Activated CD4-positive, alpha-beta T cell treated with anti-CD3 and anti-CD28 coated beads for 48 hours (primary cell): ENCODE results near the gene MAN2B2.
A peak's percentile ranks its signal among the peaks of the same experiment; 100 is the strongest.
"Not testable (repeated sequence)": the region's sequence is repeated elsewhere in the genome, so short reads cannot be mapped to it uniquely, and the experiment has no call there.

Source experiments
- DNase-seq: peaks from one replicate; pipeline ENCODE4 v3.0.0-alpha.2; 2020

MAN2B2 gene

DNA sequence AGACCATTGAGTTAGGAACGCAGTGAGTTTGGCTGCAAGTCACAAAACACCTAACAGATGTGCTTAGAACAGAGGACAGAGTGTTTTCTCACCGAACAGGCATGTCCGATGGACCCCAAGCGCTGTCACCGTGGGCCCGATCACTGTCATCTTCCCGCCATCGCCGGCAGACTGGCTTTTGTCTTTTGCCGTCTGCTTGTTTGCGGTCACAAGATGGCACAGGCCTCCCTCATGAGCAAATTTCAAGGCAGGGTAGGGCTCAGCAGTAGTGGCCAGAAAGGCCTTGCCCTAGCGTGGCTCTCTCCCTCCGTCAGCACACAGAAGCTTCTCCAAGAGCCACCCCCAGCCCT, 44.1 kb downstream of the MAN2B2 start:
- no peak for DNase-seq

DNA sequence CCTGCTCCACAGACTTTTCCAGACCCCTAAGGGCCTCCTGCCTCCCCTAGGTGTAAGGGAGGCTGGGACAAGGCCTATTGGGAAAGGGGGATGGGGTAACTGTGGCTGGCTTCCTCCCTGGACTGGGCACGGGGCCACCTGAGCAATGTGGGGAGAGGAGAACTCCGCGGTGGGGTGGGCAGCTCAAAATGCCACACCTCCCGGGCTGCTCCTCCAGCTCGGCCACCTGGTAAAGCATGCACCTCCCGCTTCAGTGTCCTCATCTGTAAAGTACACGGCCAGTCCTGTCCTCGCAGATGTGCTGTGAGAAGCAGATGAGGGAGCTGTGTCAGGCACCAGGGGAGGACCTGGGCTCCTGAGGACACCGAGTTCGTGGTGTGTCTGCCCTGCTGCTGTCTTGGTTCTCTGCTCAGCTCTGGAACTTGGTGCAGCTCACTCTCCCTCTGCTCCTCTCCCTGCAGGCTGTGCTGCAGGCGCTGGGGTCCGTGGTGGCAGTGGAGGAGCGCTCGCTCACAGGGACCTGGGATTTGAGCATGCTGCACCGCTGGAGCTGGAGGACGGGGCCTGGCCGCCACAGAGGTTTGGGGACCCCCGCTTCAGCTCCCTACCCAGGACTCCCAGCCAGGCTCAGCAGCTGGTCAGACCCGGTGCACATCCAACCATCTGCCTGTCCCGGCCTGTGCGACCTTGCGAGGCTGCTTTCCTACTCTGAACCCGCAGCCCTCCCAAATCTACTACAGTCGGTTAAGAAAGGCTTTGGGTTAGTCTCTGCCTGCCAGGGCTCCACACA, 44.7 kb downstream of the MAN2B2 start:
- no peak for DNase-seq

DNA sequence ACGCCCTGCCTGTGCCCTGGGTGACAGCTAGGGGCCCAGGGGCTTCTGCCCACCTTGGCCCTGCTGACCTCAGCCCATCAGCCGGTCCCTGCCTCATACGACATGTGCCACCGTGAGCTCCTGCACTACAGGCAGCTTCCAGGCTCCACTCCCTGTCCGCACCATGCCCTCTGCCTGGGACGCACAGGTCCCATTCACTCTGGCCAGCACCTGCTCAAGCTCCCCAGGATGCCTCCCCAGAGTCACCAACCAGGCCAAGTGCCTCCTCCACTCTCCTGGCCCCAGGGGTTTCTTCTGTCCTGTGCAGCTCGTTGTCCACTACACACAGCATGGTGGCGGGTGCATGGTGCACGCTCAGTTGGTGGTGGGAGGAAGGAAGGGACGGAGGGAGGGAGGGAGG, 45.3 kb downstream of the MAN2B2 start:
- DNase-seq, result no peak

DNA sequence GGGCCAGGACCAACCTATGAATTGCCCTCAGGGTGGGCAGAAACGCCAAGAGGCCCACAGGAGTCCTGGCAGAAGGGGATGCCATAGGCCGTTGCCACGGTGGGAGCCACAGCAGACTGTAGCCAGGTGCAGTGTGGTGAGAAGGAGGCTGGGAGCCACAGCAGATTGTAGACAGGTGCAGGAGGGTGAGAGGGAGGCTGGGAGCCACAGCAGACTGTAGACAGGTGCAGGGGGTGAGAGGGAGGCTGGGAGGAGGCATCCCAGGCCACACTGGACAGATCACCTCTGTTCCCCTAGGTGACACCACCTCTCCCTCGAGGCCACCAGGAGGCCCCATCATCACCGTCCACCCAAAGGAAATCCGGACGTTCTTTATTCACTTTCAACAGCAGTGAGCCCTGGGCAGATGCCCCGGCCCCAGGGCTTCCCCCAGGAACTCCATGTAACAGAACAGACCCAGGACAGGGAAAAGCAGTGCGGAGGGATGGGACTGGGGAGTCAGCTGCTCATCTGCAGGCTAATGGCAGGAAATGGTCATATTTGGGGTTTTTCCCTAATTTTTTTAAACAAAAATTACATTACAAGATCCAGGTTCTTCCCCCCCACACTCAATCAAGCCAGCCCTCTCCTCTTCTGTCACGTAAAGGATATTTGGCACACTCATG, 46.0 kb downstream of the MAN2B2 start:
- no peak for DNase-seq

DNA sequence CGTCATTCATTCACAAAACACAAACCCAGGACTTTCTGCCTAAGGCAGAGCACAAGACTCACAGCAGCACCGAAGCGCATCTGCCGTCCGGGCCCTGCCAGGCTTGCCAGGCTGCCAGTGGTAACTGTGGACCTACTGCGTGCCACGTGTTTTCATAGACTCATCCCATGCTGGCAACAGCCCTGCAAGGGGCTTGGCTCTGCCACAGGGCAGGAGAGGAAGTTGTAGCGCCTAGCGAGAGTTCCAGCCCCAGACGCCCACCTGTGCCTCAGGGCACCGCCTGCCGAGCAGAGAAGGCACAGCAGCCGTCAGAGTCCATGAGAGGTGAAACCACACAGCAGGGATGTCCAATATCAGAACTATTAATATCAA, 46.6 kb downstream of the MAN2B2 start:
- no peak for DNase-seq

DNA sequence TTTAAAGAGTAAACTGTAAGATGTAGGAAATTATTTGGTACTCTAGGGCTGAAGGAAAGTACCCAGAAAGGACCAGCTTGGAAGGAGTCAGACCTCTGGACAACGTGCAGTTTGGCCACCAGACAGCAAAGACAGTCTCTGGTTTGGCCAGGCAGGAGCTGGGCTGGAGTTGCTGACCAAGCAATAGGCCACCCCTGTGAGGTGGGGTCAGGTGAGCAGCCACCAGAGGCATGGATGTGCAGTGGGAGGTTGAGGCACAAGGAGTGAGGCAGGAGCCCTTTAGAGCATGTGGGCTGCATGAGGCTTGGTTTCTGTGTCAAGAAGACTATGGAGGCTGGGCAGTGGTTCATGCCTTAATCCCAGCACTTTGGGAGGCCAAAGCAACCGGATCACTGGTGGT, 47.8 kb downstream of the MAN2B2 start:
- DNase-seq, result no peak

DNA sequence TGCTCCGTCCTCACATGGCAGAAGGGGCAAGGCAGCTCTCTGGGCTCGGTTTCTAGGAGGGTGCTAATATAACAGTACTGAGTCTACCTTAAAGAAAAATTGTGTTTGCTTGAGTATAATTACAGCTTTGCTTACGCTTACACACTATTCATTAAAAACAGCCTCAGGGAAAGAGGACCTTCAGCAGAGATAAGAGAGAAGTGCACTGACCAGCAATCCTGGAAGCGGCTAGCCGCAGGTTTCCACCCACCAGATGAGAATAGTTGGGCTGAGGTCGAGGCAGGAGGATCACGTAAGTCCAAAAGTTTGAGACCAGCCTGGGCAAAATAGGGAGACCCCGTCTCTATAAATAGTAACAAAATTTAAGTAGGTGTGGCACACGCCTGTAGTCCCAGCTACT, 50.3 kb downstream of the MAN2B2 start:
- no peak for DNase-seq

DNA sequence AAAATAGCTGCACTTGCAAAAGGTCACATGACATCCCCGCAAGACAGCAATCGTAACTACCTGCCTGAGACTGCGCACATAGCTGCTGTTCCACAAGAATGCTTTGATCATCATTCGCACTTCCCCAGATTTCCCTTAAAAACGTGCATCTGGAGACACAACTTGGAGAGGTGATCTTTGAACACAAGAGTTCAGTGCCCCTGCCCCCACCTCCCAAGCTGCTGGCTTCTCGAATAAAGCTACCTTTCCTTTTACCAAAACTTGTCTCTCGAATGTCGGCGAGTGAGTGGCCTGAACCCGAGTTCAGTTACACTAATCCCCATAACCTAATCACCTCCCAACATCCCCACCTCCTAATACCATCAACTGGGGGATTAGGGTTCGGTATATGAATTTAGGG, 51.1 kb downstream of the MAN2B2 start:
- DNase-seq, result no peak

DNA sequence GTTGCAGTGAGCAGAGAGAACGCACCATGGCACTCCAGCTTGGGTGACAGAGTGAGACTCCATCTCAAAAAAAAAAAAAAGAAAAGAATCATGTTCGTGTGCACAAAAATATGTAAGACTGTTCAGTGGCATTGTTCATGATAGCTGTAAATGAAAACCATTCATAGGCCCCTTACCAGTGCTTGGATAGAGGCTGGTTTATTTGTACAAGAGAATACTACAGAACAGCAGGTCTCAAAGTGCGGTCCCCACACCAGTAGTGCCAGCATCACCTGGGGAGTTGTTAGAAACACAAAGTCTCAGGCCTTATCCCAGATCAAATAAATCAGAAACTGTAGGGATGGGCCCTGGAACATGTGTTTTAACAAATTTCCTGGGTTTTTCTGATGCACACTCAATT, 52.8 kb downstream of the MAN2B2 start:
- DNase-seq, result no peak

DNA sequence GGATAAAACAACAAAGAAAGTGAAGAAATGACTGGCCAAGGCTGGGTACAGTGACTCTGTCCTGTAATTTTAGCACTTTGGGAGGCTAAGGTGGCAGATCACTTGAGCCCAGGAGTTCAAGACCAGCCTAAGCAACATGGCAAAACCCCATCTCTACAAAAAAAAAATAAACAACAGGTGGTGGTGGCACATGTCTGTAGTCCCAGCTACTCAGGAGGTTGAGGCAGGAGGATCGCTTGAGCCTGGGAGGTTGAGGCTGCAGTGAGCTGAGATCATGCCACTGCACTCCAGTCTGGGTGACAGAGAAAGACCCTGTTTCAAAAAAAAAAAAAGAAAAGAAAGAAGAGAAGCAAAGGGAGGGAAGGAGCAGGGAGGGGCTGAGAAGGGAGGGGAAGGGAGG, 53.5 kb downstream of the MAN2B2 start:
- DNase-seq, result not testable (repeated sequence)

DNA sequence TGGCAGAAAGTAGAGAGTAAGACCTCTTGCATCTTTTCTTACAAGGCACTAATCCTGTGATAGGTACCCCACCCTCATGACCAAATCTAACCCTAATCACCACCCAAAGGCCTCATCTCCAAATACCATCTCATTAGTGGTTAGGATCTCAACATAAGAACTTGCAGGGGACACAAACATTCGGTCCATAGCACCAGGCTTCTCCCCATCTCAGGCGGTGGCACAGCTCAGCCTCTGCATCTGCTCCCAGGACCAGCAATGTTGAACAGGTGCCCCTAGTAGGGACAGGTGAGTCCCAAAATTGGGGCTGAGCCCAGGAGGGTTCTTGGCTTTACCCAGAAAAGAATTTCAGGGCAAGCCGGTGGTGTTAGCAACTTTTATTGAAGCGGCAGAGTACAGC, 57.1 kb downstream of the MAN2B2 start:
- no peak for DNase-seq

DNA sequence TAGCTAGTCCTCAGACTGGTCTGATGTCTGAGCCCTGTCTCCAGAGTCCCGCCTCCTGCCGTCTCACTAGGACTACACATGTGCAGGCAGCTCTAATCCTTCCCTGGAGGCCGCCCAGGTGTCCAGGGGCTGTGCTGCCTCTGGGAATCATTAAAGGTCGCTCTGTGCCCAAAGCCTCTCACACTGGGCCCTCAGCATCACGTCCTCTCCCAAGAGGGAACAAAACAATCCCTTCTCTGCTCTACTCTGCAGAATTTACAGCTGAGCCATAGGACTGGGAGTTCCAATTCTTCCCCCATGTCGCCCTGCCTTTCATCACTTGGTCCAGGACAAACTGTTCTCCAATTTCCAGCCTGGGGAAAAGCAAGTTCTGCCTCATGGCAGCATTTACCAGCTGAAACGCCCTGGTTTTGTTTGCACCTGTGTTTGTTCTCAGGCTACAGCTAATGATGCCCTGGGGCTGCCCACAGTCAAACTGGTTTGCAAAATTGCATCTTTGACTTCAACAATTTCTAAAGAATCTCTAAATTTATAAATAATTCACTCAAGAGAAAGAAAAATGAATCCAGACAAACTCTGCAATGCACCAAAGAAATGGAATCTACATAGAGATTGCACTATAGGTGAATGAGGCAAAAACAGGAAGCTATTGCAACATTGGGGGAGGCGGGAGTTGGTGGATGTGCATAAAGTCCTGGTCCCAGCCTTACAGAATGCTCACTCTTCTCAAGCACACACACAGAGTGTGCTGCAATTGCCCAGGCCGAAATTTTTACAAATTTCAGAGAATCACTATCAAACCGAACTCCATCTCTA, 58.3 kb downstream of the MAN2B2 start:
- DNase-seq, result no peak

DNA sequence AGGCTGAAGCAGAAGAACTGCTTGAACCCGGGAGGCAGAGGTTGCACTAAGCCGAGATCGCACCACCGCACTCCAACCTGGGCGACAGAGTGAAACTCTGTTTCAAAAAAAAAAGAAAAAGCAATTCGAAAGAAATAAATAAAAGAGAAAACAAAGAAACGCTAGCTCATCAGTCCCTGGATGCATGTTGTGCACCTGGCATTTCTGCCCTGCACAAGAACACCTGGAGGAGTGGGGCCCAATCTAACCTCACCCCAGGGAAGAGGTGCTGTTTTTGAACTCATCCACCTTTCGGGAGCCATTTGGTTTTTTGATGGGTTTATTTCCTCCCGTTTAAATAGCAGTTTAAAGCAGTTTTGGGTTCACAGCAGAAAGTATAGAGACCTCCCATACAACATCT, 59.8 kb downstream of the MAN2B2 start:
- no peak for DNase-seq

DNA sequence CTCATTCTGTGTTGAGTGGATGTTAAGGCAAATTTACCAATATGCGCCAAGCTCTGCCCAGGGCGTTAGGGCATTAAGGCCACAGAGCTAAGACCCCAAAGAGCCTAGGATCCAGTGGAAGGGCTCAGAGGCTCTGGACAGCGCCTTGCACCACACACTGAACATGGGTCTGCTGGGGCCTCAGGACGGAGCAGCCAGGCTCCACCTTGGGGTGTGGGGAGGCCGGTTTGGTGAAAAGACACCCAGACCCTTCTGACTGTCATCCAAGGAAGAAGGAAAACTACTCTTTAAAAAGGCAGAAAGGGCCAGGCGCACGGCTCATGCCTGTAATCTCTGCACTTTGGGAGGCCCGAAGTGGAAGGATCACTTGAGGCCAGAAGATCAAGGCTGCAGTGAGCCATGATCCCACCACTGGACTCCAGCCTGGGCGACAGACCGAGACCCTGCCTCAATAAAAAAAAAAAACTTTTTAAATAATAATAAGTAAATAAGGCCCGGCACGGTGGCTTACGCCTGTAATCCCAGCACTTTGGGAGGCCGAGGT, 64.2 kb downstream of the MAN2B2 start:
- DNase-seq, result no peak

DNA sequence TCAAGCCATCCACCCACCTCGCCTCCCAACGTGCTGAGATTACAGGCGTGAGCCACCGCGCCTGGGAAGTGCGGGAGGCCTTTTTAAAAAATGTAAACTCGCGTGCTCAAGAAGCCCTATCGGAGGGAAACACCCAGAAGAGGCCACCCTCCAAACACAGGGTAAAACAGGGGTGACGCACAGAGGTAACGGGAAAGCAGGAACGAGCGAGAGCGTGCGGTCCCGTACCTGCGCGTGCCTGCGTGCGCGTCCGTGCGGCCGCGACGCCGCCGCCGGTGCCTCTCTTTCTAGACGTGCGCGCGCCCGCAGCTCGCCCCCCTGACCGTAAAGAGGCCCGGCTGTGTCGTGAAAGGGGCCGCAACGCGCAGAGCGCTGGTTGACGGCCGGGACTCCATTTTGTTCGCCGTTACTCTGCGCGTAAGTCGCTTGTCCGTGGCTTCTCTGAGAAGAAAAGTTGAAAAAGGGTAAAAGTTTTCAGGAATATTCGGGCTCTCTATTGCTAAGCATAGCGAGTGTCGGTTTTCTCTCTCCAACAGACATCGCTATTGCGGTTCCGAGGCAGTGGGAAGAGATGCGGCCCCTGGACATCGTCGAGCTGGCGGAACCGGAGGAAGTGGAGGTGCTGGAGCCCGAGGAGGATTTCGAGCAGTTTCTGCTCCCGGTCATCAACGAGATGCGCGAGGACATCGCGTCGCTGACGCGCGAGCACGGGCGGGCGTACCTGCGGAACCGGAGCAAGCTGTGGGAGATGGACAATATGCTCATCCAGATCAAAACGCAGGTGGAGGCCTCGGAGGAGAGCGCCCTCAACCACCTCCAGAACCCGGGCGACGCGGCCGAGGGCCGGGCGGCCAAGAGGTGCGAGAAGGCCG, 65.5 kb downstream of the MAN2B2 start, which contains the start of gene MRFAP1:
MRFAP1 (plus strand) TSS at position 394 of the 872 bp plus-strand sequence; CDS start at position 572, 178 bp downstream.
- DNase-seq, result peak; percentile 95

DNA sequence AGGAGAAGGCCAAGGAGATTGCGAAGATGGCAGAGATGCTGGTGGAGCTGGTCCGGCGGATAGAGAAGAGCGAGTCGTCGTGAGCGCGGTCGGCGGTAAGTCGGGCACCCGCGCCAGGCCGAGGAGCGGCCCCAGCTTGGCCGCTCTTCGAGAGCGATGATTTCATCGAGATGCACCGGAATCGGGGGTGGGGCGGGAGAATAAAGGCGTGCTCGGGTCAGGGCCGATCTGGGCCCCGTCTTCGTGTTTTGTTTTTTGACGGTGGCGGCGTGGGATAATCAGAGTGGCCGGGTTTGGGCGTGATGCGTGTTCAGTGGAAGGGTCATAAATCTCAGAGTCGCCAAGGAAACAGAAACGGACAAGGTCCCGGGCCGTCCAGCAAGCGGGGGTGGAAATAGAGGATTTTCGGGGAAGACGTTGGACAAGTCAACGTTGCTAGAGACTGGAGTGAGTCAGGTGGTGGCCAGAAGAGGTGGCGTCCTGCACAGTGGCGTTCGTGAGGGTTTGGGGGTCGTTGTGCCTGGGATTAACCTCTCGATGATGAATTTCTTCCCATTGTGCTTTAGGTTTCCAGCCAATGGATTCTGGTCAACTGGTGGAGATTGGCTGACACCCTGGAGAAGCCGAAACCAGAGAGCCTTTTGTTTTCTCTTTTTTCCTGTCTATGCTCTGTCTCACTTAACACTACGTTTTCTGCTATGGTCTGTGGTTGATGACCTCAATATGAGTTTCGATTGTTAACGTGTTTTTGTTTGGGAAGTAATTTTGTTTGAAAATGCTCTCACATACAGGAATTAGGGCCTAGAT, 66.4 kb downstream of the MAN2B2 start:
- DNase-seq, result peak; percentile 62

DNA sequence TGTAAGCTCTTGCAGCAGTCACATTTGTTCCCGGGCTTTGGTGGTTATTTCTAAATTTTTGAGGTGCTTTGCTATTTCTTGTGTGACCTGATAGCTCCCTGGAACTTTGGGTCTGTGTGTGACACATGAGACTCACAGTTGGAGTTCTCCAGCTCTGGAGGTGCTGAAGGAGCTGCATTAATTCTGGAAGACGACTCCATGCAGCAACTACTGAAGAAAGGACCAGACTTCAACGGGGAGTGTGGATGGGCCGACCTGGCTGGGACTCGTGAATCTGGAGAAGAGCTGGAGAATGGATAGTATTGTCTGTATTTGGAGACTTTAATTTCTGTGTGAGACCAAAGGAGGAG, 67.0 kb downstream of the MAN2B2 start:
- no peak for DNase-seq

DNA sequence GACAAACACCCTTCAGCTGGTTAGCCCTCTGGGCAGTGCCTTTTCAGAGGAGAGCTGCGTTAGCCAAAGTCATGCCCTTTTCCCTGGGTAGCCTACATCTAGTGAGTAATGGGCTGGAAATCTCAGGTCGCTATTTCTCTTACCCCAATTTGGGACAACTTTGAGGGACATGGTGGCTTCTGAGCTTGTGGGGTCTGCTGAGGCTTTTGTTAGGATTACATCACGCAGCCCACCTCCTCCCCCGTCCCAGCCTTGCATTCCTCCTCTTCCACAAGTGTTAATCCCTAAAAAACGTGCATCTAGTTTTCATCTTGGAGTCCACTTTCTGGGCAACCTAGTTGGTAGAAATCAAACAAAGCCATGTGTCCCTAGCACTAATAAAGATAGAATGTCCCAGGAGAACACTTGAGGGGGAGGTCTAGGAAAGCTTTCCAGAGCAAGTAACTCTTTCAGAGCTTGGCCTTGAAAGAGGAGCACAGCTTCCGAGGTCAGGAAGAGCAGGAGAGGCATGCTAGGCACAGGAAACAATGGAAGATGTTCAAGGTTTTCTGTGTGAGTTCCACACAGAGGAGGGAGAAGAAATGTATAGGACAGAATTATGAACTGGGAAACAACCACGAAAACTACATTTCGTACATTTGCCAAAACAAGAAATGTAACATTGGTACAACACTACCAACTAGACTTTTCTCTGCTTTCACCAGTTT, 68.3 kb downstream of the MAN2B2 start:
- no peak for DNase-seq

DNA sequence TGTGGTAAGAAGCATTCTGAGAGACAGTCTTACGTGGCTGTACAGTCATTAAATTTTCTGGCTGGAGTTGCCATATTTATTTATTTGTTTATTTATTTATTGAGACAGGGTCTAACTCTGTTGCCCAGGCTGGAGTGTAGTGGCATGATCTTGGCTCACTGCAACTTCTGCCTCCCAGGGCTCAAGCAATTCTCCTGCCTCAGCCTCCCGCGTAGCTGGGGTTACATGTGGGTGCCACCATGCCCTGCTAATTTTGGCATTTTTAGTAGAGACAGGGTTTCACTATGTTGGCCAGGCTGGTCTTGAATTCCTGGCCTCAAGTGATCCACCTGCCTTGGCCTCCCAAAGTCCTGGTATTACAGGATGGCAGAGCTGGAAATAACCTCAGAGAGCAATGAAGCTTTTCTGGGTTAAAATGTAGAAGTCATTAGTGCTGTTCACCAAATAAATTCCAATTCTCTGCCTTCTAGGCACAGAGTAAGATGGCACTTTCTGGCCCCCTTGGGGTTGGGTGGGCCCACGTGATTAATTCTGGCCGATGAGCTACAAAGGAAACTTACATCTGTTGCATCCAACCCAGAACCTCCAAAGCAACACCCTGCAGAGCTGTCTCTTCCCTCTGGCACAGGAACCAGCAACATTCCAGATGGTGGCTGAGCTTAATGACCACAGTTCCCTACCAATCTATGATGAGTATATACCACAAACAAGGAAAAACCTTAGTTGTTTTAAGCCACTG, 70.0 kb downstream of the MAN2B2 start:
- DNase-seq, result no peak

DNA sequence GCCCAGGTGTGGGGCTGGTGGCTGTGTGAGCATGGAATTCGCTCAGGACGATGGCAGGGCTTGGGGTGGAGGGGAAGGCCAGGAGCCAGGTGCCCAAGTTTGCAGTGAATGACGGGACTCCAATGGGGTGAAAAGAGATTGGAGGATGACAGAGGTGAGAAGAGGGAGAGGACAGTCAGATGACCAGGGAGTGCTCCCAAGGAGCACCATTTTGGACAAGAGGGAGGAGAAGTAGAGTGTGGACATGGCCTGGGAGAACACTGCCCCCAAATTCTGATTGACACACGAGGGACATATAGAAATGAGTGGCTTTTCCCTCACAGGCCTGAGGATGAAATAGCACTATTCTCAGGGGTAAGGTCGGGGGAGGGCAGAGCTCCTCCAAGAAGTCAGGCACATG, 72.2 kb downstream of the MAN2B2 start:
- no peak for DNase-seq
